Measurements from ENCODE around the gene DNAH17. TPM values are rescaled to one million over a fixed set of nuclear protein-coding genes. Genes with fewer than 3 reads are reported as not detected.

The DNAH17 gene
- total RNA-seq, 1 donor from 2014 or later, result 2.8 TPM

GRCh38 chr17:78488867-78489634 is 88.1 kb downstream of the DNAH17 start:
- ATAC-seq (no peak), DNase-seq (no peak)
- no peaks in the 10 kb centered on the region for H3K9me3 ChIP-seq
- H3K27ac ChIP-seq, result no peak overlapping the region
- intact Hi-C loops (cut with DNase I), result no loop called here
- H3K4me3 ChIP-seq, result no peak overlapping the region
- TF ChIP-seq, protein P1, sequence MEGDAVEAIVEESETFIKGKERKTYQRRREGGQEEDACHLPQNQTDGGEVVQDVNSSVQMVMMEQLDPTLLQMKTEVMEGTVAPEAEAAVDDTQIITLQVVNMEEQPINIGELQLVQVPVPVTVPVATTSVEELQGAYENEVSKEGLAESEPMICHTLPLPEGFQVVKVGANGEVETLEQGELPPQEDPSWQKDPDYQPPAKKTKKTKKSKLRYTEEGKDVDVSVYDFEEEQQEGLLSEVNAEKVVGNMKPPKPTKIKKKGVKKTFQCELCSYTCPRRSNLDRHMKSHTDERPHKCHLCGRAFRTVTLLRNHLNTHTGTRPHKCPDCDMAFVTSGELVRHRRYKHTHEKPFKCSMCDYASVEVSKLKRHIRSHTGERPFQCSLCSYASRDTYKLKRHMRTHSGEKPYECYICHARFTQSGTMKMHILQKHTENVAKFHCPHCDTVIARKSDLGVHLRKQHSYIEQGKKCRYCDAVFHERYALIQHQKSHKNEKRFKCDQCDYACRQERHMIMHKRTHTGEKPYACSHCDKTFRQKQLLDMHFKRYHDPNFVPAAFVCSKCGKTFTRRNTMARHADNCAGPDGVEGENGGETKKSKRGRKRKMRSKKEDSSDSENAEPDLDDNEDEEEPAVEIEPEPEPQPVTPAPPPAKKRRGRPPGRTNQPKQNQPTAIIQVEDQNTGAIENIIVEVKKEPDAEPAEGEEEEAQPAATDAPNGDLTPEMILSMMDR (IDR thresholded peaks at IDR 0.05), result no peak
- no peaks in the 10 kb centered on the region for H3K36me3 ChIP-seq
- H3K4me1 ChIP-seq, result peaks cover 5% of the 10 kb centered on the region
- no peaks in the 10 kb centered on the region for H3K27me3 ChIP-seq

DNA sequence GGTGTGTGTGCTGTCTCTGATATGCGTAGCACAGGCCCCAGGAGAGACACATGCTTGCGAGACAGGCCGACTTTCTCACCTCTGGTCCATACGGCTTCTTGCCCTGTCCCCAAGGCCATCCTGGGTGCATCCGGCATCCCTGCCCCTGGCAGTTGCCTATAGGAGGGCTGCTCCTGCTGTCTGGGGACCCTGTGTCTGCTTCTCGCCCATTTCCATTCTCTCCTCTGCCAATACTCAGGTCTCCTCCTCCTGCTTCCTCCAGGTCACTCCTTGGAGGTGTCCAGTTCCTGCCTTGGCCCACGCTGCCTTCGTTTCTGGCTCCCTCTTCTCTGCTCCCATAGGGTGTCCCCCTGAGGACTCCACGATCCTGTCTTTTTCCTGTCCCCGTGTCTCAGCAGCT is 89.0 kb downstream of the DNAH17 start:
- ATAC-seq (no peak), DNase-seq (no peak)
- Histone ChIP-seq H3K27me3 (no peaks in the 10 kb centered on the region), H3K4me1 (peaks cover 5% of the 10 kb centered on the region), H3K4me3 (no peak overlapping the region), H3K36me3 (no peaks in the 10 kb centered on the region), H3K27ac (no peak overlapping the region), H3K9me3 (no peaks in the 10 kb centered on the region)
- TF ChIP-seq, protein P1 (IDR thresholded peaks at IDR 0.05), result no peak
- intact Hi-C loops (cut with DNase I), result no loop called here

GRCh38 chr17:78486946-78487680 is 90.1 kb downstream of the DNAH17 start:
- intact Hi-C loops (cut with DNase I), result no loop called here
- TF ChIP-seq, protein P1 (IDR thresholded peaks at IDR 0.05), result no peak
- H3K36me3 ChIP-seq, result no peaks in the 10 kb centered on the region
- peaks cover 5% of the 10 kb centered on the region for H3K4me1 ChIP-seq
- H3K27me3 ChIP-seq, result peaks cover 5% of the 10 kb centered on the region
- DNase-seq (no peak), ATAC-seq (no peak)
- H3K9me3 ChIP-seq, result no peaks in the 10 kb centered on the region
- no peak overlapping the region for H3K27ac ChIP-seq
- no peak overlapping the region for H3K4me3 ChIP-seq

- TF ChIP-seq, protein P1 (IDR thresholded peaks at IDR 0.05), result no peak
- Histone ChIP-seq H3K27me3 (peaks cover 5% of the 10 kb centered on the region), H3K4me3 (no peak overlapping the region), H3K9me3 (no peaks in the 10 kb centered on the region), H3K36me3 (no peaks in the 10 kb centered on the region), H3K4me1 (peaks cover 5% of the 10 kb centered on the region), H3K27ac (no peak overlapping the region)
- intact Hi-C loops (cut with DNase I), result no loop called here
- DNase-seq (no peak), ATAC-seq (no peak)
Measured at GRCh38 chr17:78486228-78486802, 90.9 kb downstream of the DNAH17 start.

GRCh38 chr17:78485290-78486168 is 91.7 kb downstream of the DNAH17 start:
- H3K27ac ChIP-seq, result no peak overlapping the region
- no peak for DNase-seq
- no peaks in the 10 kb centered on the region for H3K9me3 ChIP-seq
- intact Hi-C loops (cut with DNase I), result no loop called here
- no peak for ATAC-seq
- TF ChIP-seq, protein P1 (IDR thresholded peaks at IDR 0.05), result no peak
- H3K27me3 ChIP-seq, result peaks cover 5% of the 10 kb centered on the region
- no peak overlapping the region for H3K4me3 ChIP-seq
- H3K36me3 ChIP-seq, result no peaks in the 10 kb centered on the region
- peaks cover 5% of the 10 kb centered on the region for H3K4me1 ChIP-seq
